GM12878 (cell line): Measurements from ENCODE around the gene SSH2. TPM values are rescaled to one million over a fixed set of nuclear protein-coding genes. Genes with fewer than 3 reads are reported as not detected.
"Not testable (repeated sequence)": the region's sequence is repeated elsewhere in the genome, so short reads cannot be mapped to it uniquely, and the experiment has no call there.

Source experiments
- ATAC-seq: fragments of 200-7000 bp; cut with Tn5 transposase; 3 replicates; pipeline ENCODE4 v1.9.1; 2020; ENCODE audit warnings: mild to moderate bottlenecking, moderate library complexity
- BruUV-seq: library from RNA; stranded (reverse); fragments of 400-500 nt; replicated peaks from 2 replicates; lab custom pipeline; 2021; lab: Mats Ljungman, UMichigan
- CTCF ChIA-PET: fragments of 300-600 bp; sonication (Branson Sonifier 250); formaldehyde crosslinking; extraction: SDS; loops from one replicate; lab custom pipeline; 2021; ENCODE audit warnings: inconsistent platforms; lab: Yijun Ruan, JAX
- POLR2A ChIA-PET: fragments of 350-600 bp; formaldehyde crosslinking; extraction: SDS; loops from one replicate; lab custom pipeline; 2021; ENCODE audit warnings: inconsistent platforms; lab: Charles Lee
- RAD21 ChIA-PET: fragments of 300-600 bp; sonication (Branson Sonifier 250); formaldehyde crosslinking; loops from one replicate; lab custom pipeline; 2023; ENCODE audit warnings: antibody characterized with exemption; ENCODE audit not compliant: unreplicated experiment; lab: Charles Lee
- SMC1A ChIA-PET: fragments of 300-600 bp; sonication (Branson Sonifier 250); formaldehyde crosslinking; loops from one replicate; lab custom pipeline; 2023; ENCODE audit not compliant: unreplicated experiment, uncharacterized antibody; lab: Charles Lee
- DNase-seq: peaks from one replicate; pipeline ENCODE4 v3.0.0-alpha.2; 2011; ENCODE audit warnings: low read depth, low spot score
- FAIRE-seq: peaks from 3 replicates; lab custom pipeline; 2011; peaks lifted over from hg19 to GRCh38; lab: Jason Lieb, UNC
- H2AFZ ChIP-seq: 2 replicates; pipeline ENCODE4 v1.6.0; 2011; ENCODE audit warnings: low read depth, low read length, control low read depth; ENCODE audit not compliant: control insufficient read depth
- H3K27ac ChIP-seq: 2 replicates; pipeline ENCODE4 v1.5.1; 2011; ENCODE audit warnings: control low read depth; ENCODE audit not compliant: control insufficient read depth, insufficient read depth
- H3K27me3 ChIP-seq, 2 experiments: replicated peaks in 1 of 2; 2 replicates each; pipeline versions ENCODE4 v1.6.0 to v1.6.1; 2011; ENCODE audit warnings: low read length in 1 of 2; ENCODE audit not compliant: control insufficient read depth in 2 of 2, insufficient read depth in 2 of 2
- H3K36me3 ChIP-seq, 2 experiments: 2 replicates each; pipeline ENCODE4 v1.5.1; 2011; ENCODE audit warnings: low read length in 1 of 2; ENCODE audit not compliant: control insufficient read depth in 2 of 2, insufficient read depth in 2 of 2
- H3K4me1 ChIP-seq: 2 replicates; pipeline ENCODE4 v1.6.1; 2011; ENCODE audit warnings: mild to moderate bottlenecking, low read length, moderate library complexity, mixed read lengths; ENCODE audit not compliant: control insufficient read depth, insufficient read depth
- H3K4me2 ChIP-seq: 2 replicates; pipeline ENCODE4 v1.6.0; 2011; ENCODE audit warnings: control low read depth; ENCODE audit not compliant: control insufficient read depth, insufficient read depth
- H3K4me3 ChIP-seq: fragments of 200-600 bp; sonication (generic); 2 replicates; pipeline ENCODE4 v1.5.1; 2016
- H3K79me2 ChIP-seq: 2 replicates; pipeline ENCODE4 v1.6.0; 2011; ENCODE audit warnings: low read length; ENCODE audit not compliant: control insufficient read depth, insufficient read depth
- H3K9ac ChIP-seq: 2 replicates; pipeline ENCODE4 v1.8.0; 2011; ENCODE audit warnings: low read length, control low read depth, mixed read lengths; ENCODE audit not compliant: control insufficient read depth, insufficient read depth
- H3K9me3 ChIP-seq: replicated peaks from 3 replicates; pipeline ENCODE4 v1.5.1; 2011; ENCODE audit warnings: mild to moderate bottlenecking, low read length; ENCODE audit not compliant: control insufficient read depth, insufficient read depth
- H4K20me1 ChIP-seq: 2 replicates; pipeline ENCODE4 v1.6.0; 2011; ENCODE audit not compliant: control insufficient read depth, insufficient read depth
- BMI1 ChIP-seq: fragments of 450-650 bp; IDR thresholded peaks from 2 replicates; pipeline ENCODE4 v1.6.1; 2016; ENCODE audit warnings: mild to moderate bottlenecking, moderate library complexity, borderline replicate concordance
- CHD2 ChIP-seq: IDR thresholded peaks from 2 replicates; pipeline ENCODE4 v1.6.1; 2011; ENCODE audit warnings: low read depth, low read length, improper control_type of control experiment, borderline replicate concordance
- MEF2B ChIP-seq: fragments of 450-650 bp; IDR thresholded peaks from 2 replicates; pipeline ENCODE4 v1.6.1; 2018; ENCODE audit warnings: mild to moderate bottlenecking, moderate library complexity; ENCODE audit not compliant: partially characterized antibody, poor library complexity, severe bottlenecking
- MYB ChIP-seq: fragments of 150-350 bp; IDR thresholded peaks from 2 replicates; pipeline ENCODE4 v1.6.1; 2014; ENCODE audit warnings: mild to moderate bottlenecking, low read depth, low read length, borderline replicate concordance
- WGBS: methylation state at CpG from one replicate; pipeline ENCODE4 v1.1.6; 2016; ENCODE audit warnings: low lambda C conversion rate; ENCODE audit not compliant: insufficient replicate concordance, insufficient coverage; ENCODE audit errors: missing lambda C conversion rate; 5-methylcytosine and 5-hydroxymethylcytosine counted together
- in situ Hi-C: fragments of 300-500 bp; cut with MboI; formaldehyde crosslinking; loops from 9 replicates; pipeline ENCODE4 v1.14.3; 2018; ENCODE audit warnings: mixed read lengths
- intact Hi-C: fragments of 100-400 bp; cut with micrococcal nuclease; formaldehyde crosslinking; loops from one replicate; pipeline ENCODE4 v1.14.2; 2022; ENCODE audit not compliant: unreplicated experiment
- polyA plus RNA-seq, 11 experiments: library from polyadenylated mRNA; depleted of rRNA in 4 of 11; unstranded in 6 of 11; stranded (reverse) in 5 of 11; fragments of >200 nt; fragmentation: Nextera tagmentation in 4 of 11; fragmentation: Illumina TruSeq in 1 of 11; extraction: Ambion mirVana in 4 of 11; extraction: Trizol in 1 of 11; gene quantifications; 1 replicate in 1 of 11; 2 replicates in 10 of 11; pipeline versions ENCODE4 v1.2.1 to v1.2.3, GENCODE V29; 2011 to 2016; ENCODE audit warnings: inconsistent platforms in 2 of 11, missing spikeins in 2 of 11, low read depth in 1 of 11
- total RNA-seq, 4 experiments: library from RNA; depleted of rRNA in 3 of 4; stranded (reverse); fragments of >200 nt in 3 of 4; fragmentation: Illumina TruSeq in 1 of 4; extraction: Trizol in 1 of 4; gene quantifications; 2 replicates each; pipeline versions ENCODE4 v1.2.1 to v1.2.3, GENCODE V29; 2013 to 2021
- TF ChIP-seq, protein P1 (sequence below): fragments of 150-350 bp; IDR thresholded peaks from 2 replicates; pipeline ENCODE4 v1.6.1; 2014; ENCODE audit warnings: mild to moderate bottlenecking, low read depth, low read length

The SSH2 gene
- total and polyA plus RNA-seq, 10 of the 15 experiments (the other 5 are each of a cell fraction or from before 2014, with no cell fraction given): 9.3 to 65.9 (median 34.0) TPM

DNA sequence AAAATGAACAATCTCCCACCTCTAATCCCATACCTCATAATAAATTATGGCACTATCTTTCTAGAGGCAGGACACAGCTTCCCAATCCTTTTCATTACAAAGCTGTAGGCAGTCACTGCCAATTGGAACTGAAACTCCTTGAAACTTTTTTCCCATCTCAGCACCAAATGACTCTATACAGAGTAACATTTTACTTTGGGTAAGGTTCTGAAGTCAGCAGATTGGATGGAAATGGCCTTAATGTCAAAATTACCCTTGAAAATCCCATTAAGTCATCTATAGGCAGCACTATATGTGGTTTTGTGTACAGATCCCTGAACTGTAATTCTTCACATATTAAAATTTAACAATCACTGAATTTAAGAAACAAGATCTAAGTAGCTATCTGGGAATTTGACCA is 277.1 kb downstream of the SSH2 start (continued):
- TF ChIP-seq CHD2 (no peak), BMI1 (no peak), MYB (no peak), MEF2B (no peak)
- TF ChIP-seq, protein P1, sequence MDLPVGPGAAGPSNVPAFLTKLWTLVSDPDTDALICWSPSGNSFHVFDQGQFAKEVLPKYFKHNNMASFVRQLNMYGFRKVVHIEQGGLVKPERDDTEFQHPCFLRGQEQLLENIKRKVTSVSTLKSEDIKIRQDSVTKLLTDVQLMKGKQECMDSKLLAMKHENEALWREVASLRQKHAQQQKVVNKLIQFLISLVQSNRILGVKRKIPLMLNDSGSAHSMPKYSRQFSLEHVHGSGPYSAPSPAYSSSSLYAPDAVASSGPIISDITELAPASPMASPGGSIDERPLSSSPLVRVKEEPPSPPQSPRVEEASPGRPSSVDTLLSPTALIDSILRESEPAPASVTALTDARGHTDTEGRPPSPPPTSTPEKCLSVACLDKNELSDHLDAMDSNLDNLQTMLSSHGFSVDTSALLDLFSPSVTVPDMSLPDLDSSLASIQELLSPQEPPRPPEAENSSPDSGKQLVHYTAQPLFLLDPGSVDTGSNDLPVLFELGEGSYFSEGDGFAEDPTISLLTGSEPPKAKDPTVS: no peak

GRCh38 chr17:29651913-29652312 is 278.1 kb downstream of the SSH2 start:
- BruUV-seq, H3K9me3 ChIP-seq, intact Hi-C loops, H3K4me1 ChIP-seq, H3K79me2 ChIP-seq, H3K4me3 ChIP-seq, H2AFZ ChIP-seq, H3K4me2 ChIP-seq, ATAC-seq, SMC1A ChIA-PET, in situ Hi-C loops, FAIRE-seq, H3K27me3 ChIP-seq, H4K20me1 ChIP-seq, H3K9ac ChIP-seq, DNase-seq, H3K27ac ChIP-seq: not testable (repeated sequence)
- RAD21 ChIA-PET: interaction anchor here (1.0 kb wide), 1 partner anchor 127 kb away, joined by 6 read pairs; no protein-coding TSS in a partner anchor
- CTCF ChIA-PET: interaction anchor here (0.8 to 1.2 kb wide), 2 partner anchors 36 to 127 kb away, joined by 3 to 5 read pairs; no protein-coding TSS in a partner anchor
- 97% methylated on average over 7 of the region's 7 CpGs for WGBS
- H3K36me3 ChIP-seq: peaks cover 1 to 13% of the 10 kb centered on the region in 2 experiments
- POLR2A ChIA-PET: interaction anchor here (0.6 to 1.1 kb wide), 4 partner anchors 11 to 223 kb away, joined by 3 to 11 read pairs (median 3); no protein-coding TSS in a partner anchor
